G401.6 (cell line): ENCODE data around the gene DEPDC4.

ENCODE experiments used
- FAIRE-seq: peaks from 2 replicates; lab custom pipeline; 2012; peaks lifted over from hg19 to GRCh38; lab: Jason Lieb, UNC

Gene DEPDC4

GRCh38 chr12:100213016-100213891, 53.6 kb downstream of the DEPDC4 start:
- FAIRE-seq: peak; percentile 3

DNA sequence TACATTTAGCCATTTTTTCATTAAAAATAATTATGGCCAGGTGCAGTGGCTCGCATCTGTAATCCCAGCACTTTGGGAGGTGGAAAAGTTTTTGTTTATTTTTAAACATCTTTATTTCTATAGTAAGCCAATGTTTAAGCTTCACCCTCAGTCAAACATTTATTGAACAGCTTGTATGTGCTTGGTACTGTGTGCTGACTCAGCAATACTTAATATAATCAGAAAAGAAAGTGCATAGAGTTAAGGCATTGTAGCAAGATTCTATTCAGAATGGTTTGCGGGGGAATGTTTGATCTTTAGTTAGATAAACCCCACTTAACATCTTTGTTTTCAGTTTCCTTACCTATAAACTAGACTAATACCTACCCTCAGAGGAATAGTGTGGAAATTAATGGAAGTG, 55.2 kb downstream of the DEPDC4 start:
- FAIRE-seq: no peak

DNA sequence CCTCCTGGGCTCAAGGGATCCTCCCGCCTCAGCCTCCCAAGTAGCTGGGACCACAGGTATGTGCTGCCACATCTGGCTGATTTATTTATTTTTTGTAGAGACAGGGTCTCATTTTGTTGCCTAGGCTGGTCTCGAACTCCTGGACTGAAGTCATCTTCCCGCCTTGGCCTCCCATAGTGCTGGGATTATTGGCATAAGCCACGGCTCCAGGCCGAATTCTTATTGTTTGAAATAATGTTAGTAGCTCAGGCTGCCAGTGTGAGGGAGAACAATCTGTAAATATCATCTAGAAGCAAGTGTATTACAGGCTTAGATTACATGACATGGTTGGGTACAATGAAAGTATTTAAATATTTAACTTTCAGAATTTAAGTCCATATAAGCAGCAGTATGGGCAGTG, 58.0 kb downstream of the DEPDC4 start:
- FAIRE-seq: no peak

DNA sequence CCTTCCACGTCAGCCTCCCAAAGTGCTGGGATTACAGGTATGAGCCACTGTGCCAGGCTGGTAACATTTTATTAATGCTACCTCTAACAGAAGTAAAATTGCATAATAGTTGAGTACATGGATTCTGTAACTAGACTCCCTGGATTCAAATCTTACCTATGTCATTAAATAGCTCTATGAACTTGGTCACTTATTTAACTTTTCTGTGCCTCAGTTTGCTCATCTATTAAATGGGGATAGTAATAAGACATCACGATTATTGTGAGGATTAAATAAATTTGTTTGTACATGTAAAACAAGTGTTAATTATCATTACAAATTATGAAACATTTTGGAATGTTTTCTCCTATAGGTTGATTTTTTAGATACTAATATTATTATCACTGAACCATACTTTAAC, 59.6 kb downstream of the DEPDC4 start:
- FAIRE-seq: no peak

DNA sequence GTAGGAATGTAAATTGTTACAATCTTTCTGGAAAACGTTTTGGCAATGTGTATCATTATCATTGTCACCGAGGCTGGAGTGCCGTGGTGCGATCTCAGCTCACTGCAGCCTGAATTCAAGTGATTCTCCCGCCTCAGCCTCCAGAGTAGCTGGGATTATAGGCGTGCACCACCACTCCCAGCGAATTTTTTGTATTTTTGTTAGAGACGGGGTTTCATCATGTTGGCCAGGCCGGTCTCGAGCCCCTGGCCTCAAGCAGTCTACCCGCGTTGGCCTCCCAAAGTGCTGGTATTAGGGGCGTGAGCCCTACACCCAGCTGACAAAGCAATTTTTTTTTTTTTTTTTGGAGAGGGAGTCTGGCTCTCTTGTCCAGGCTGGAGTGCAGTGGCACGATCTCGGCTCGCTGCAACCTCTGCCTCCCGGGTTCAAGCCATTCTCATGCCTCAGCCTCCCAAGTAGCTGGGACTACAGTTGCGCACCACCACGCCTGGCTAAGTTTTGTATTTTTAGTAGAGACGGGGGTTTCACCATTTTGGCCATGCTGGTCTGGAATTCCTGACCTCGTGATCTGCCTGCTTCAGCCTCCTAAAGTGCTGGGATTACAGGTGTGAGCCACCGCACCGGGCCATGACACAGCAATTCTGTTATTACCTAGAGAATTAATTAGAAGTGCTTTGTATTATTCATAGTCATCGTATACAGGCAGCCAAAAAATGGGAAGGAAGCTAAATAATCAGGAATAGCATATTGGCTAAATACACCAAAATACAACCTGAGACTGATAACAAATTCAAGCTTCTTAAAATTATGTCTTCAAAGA, 65.1 kb downstream of the DEPDC4 start:
- FAIRE-seq: no peak

DNA sequence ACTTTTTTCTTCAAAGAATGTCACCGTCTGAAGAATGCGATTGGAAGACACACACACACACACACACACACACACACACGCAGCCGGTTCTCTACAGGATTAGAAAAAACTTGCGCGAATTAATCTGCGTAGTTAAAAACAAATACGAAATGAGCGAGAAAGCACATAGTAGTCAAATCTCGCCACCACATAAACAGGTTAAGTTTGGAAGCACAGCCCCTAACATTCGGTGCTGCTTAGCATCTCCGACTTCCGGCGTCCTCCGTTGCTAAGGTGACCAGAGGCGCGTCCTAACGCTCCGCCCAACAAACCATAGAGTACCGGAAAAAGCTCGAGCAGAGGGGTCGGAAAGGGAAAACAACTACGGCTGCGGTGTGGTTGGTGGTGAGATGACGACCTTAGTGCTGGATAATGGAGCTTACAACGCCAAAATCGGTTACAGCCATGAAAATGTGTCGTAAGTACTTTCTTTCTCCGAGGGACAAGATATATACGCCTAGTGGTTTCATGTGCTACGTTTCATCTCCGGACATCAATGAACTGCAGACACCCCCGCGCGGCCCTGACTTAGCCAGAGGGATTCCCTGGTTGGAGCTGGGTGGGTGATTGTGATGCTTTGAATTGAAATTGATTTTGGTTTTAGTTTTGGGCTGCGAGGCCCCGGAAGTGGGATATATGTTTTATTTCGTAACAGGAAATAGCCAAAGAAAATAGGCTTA, 66.3 kb downstream of the DEPDC4 start, which contains the start of gene ACTR6:
TSS of gene ACTR6 (plus strand) at position 353 of the 719 bp plus-strand sequence. CDS start at position 390, 37 bp downstream.
- FAIRE-seq: peak; percentile 93

- FAIRE-seq: no peak
Observed at GRCh38 chr12:100199347-100200149, 67.3 kb downstream of the DEPDC4 start.

- FAIRE-seq: no peak
Observed at GRCh38 chr12:100199023-100199346, 67.9 kb downstream of the DEPDC4 start.

- FAIRE-seq: no peak
Observed at GRCh38 chr12:100197486-100197885, 69.4 kb downstream of the DEPDC4 start.

- FAIRE-seq: no peak
Observed at GRCh38 chr12:100193085-100193484, 73.8 kb downstream of the DEPDC4 start.
